ENCODE data around the gene RPN1.

GRCh38 chr3:128607710-128608048 lies 42.9 kb downstream of the RPN1 start:
- TF ChIP-seq CTCF (IDR thresholded peaks at IDR 0.05) (no peak), POLR2A (IDR thresholded peaks at IDR 0.05) (no peak), POLR2AphosphoS5 (IDR thresholded peaks at IDR 0.05) (no peak), EP300 (IDR thresholded peaks at IDR 0.05) (no peak)

Data from suprapubic skin (tissue), 4 donors.